Effector CD8-positive, alpha-beta T cell (primary cell): ENCODE results near the gene PIK3CA.
"Not testable (repeated sequence)": the region's sequence is repeated elsewhere in the genome, so short reads cannot be mapped to it uniquely, and the experiment has no call there.

Experiments
- DNase-seq: peaks from one replicate; lab custom pipeline; 2025; lab: John Stamatoyannopoulos, UW

The PIK3CA gene

DNA sequence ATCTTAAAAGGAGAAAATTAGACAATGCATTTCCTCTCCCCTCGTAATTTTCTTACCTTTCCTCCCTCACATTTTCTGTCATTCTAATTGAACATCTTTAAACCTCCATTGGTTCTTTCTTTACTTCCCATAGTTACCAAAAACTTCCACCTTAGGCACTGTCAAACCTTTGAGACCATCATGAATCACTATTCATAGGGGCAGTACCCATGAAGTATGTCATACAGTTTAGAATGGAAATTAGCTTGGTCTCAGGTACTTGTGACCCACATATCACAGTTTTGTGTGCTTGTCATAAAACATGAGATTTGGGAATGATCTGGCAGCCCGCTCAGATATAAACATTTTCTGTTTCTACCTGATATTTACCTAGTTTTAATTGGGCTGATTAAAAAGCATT is 52.6 kb downstream of the PIK3CA start:
- no peak for DNase-seq

GRCh38 chr3:179215550-179215949 is 67.4 kb downstream of the PIK3CA start:
- DNase-seq: not testable (repeated sequence)

DNA sequence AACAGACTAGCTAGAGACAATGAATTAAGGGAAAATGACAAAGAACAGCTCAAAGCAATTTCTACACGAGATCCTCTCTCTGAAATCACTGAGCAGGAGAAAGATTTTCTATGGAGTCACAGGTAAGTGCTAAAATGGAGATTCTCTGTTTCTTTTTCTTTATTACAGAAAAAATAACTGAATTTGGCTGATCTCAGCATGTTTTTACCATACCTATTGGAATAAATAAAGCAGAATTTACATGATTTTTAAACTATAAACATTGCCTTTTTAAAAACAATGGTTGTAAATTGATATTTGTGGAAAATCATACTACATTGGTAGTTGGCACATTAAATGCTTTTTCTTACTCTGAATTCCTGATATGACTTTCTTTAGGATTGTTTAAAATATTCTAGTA is 70.1 kb downstream of the PIK3CA start:
- not testable (repeated sequence) for DNase-seq

GRCh38 chr3:179223548-179223947 is 75.4 kb downstream of the PIK3CA start:
- DNase-seq: no peak

GRCh38 chr3:179224584-179224983 is 76.4 kb downstream of the PIK3CA start:
- DNase-seq: no peak

GRCh38 chr3:179227349-179227748 is 79.2 kb downstream of the PIK3CA start:
- no peak for DNase-seq

DNA sequence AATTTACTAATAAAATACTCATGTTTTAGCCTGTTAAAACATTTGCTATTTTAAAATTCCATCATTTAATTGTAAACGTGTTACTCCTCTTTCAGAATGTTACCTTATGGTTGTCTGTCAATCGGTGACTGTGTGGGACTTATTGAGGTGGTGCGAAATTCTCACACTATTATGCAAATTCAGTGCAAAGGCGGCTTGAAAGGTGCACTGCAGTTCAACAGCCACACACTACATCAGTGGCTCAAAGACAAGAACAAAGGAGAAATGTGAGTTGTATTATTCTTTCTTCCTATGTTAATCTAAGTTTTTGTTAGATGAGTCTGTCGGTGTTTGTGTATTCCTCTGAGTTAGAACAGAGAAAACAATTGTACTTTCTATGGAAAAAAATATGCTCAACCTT is 81.0 kb downstream of the PIK3CA start:
- DNase-seq: no peak

- DNase-seq: no peak
These were observed 84.9 kb downstream of the PIK3CA start for GRCh38 chr3:179233043-179233442.

GRCh38 chr3:179234199-179234598 is 86.0 kb downstream of the PIK3CA start:
- no peak for DNase-seq

GRCh38 chr3:179236669-179237301 is 88.6 kb downstream of the PIK3CA start:
- DNase-seq: no peak

- DNase-seq: not testable (repeated sequence)
These were observed 92.1 kb downstream of the PIK3CA start for GRCh38 chr3:179240299-179240698.

DNA sequence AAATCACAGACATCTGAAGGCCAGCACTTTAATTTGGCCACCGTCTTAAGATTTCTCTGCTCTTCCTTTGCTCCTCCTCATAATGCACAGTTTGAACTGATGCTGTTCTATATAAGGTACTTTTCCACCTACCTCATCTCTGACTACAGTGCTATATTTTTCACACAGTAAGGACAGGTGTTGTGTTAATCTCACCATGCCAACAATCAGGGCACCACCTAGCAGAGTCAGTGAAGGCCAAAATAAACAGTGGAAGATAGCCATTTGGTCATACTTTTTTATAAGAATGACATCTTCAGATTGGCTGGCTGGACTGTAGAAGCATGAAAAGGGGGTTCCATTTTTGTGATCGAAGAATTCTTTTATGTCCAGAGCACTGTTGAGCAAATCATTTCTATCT is 94.7 kb downstream of the PIK3CA start:
- DNase-seq: not testable (repeated sequence)

- no peak for DNase-seq
These were observed 96.7 kb downstream of the PIK3CA start for GRCh38 chr3:179244878-179245277.

- DNase-seq: no peak
These were observed 99.3 kb downstream of the PIK3CA start for GRCh38 chr3:179247289-179248015.

GRCh38 chr3:179250803-179251476 is 102.8 kb downstream of the PIK3CA start, which contains the start of gene KCNMB3:
Gene KCNMB3, minus strand, starts transcription at chr3:179251114. Its CDS starts 124 bp downstream, at chr3:179250990.
- DNase-seq: no peak

GRCh38 chr3:179256813-179257212 is 108.7 kb downstream of the PIK3CA start:
- DNase-seq: no peak

- not testable (repeated sequence) for DNase-seq
These were observed 109.6 kb downstream of the PIK3CA start for GRCh38 chr3:179257742-179258141.

DNA sequence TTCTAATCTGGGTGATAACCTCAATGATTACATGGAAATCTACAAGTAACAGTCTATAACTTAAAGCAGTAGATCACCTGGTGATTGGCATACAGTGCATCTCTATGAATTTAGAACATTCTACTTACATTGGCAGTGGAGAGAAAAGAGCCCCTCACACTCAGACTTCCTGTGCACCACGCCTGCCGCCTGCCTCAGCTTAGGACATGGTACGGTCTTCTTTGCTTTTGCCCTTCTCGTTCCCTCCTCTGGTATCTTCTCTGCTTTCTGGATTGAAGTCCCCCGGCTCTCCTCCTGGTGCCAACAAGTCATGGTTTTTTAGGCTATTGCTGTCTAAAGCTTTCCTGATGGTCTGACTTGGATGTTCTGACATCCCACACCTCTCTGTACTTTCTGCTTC is 110.7 kb downstream of the PIK3CA start:
- DNase-seq: no peak

- not testable (repeated sequence) for DNase-seq
These were observed 112.0 kb downstream of the PIK3CA start for GRCh38 chr3:179259959-179260756.

DNA sequence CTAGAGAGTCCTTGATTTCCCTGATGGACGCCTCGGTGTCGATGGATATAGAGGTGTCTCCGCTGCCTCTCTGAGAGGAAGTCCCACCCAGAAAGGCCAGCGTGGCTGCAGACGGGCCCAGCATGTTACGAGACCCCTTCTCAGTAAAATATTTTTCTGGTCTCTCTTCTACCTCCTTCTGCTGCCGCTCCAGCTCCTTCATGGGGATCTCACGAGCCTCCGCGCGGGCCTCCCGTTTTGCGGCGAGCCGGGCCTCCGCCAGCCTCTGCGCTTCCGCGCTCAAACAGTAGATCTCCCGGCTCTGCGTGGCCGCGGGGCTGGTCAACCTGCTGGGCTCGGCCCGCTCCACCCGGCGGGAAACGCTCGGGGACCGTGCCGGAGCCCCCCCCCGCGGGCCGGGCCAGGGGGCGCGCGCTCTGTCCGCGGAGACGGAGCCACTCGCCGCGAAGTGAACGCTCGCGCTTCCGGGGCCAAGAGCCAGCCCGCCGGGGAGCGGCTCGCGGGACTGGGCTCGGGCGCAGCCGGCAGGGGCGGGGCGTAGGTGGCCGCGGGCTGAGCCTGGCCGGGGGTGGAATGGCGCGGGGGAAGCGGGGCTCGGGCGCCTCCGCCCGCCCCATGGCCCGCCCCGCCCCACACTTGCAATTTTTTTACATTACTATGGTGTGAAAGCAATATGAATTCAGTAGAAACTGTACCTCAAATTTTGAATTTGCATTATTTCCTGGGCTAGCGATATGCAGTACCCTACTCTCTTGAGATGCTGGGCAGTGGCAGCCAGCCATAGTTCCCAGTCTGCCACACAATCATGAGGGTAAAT is 113.0 kb downstream of the PIK3CA start:
- DNase-seq: peak; percentile 49

- no peak for DNase-seq
These were observed 115.0 kb downstream of the PIK3CA start for GRCh38 chr3:179263134-179263533.
